Activated T-helper 17 cell treated with anti-CD3 and anti-CD28 coated beads, Interleukin-2, amount 50 U/mL, for 72 hours (primary cell): Measurements from ENCODE around the gene ZAP70. TPM values are rescaled to one million over a fixed set of nuclear protein-coding genes. Genes with fewer than 3 reads are reported as not detected.
A peak's percentile ranks its signal among the peaks of the same experiment; 100 is the strongest.

Source experiments
- ATAC-seq: fragments of 150-1000 bp; cut with Tn5 transposase; replicated peaks from 2 replicates; pipeline ENCODE4 v1.10.0; 2021; ENCODE audit warnings: mild to moderate bottlenecking, moderate library complexity
- H3K27ac Mint-ChIP-seq: one replicate; pipeline ENCODE4 v1.8.0; 2022; ENCODE audit warnings: mixed read lengths
- H3K27me3 Mint-ChIP-seq: one replicate; pipeline ENCODE4 v1.8.0; 2022; ENCODE audit warnings: mixed read lengths
- H3K36me3 Mint-ChIP-seq: one replicate; pipeline ENCODE4 v1.8.0; 2022; ENCODE audit warnings: low read depth, mild to moderate bottlenecking, mixed read lengths
- H3K4me1 Mint-ChIP-seq: one replicate; pipeline ENCODE4 v1.8.0; 2022; ENCODE audit warnings: mixed read lengths
- H3K4me3 Mint-ChIP-seq: one replicate; pipeline ENCODE4 v1.8.0; 2022; ENCODE audit warnings: mild to moderate bottlenecking, mixed read lengths
- H3K9me3 Mint-ChIP-seq: one replicate; pipeline ENCODE4 v1.8.0; 2022; ENCODE audit warnings: mixed read lengths
- total RNA-seq, 2 donors: library from RNA; stranded (reverse); gene quantifications; one replicate each; pipeline ENCODE4 v1.2.3, GENCODE V29; 2022

ZAP70 gene
- total RNA-seq, 2 donors from 2014 or later, result 176 to 233 TPM

DNA sequence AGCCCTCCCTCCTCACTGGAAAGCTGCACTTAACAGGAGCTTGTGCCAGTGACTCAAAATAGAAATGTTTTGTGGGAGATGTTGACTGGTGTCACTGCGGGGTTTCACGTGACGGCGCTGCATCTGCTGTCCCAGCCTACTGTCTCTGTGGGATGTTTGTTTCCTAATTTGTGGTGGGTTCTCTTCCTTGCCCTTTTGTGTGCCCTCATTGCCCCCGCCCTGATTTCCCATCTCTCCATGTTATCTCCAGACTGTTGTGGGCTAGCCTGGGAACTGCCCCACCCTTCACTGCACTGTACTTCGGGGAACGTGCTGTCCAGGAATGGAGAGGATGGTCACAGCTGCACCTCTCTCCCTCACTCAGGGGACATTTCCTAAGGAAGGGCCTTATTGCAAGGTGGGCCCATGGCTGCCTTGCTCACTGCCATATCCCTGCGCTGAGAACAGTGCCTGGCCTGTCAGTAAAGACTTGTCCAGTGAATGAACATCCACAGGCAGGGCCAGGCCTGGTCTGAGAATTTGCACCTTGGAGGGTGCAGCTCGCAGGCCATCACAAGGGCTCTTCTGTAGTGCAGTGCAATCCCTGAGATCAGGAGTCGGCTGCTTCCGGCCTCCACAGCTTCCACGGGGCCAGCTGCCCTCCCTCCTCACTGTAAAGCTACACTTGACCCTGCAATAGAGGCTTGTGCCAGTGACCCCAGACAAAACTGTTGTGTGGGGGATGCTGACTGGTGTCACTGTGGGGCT is 18.1 kb downstream of the ZAP70 start:
- Mint-ChIP-seq H3K9me3 (no peaks in the 10 kb centered on the region), H3K4me3 (no peak overlapping the region)
- no peak for ATAC-seq

DNA sequence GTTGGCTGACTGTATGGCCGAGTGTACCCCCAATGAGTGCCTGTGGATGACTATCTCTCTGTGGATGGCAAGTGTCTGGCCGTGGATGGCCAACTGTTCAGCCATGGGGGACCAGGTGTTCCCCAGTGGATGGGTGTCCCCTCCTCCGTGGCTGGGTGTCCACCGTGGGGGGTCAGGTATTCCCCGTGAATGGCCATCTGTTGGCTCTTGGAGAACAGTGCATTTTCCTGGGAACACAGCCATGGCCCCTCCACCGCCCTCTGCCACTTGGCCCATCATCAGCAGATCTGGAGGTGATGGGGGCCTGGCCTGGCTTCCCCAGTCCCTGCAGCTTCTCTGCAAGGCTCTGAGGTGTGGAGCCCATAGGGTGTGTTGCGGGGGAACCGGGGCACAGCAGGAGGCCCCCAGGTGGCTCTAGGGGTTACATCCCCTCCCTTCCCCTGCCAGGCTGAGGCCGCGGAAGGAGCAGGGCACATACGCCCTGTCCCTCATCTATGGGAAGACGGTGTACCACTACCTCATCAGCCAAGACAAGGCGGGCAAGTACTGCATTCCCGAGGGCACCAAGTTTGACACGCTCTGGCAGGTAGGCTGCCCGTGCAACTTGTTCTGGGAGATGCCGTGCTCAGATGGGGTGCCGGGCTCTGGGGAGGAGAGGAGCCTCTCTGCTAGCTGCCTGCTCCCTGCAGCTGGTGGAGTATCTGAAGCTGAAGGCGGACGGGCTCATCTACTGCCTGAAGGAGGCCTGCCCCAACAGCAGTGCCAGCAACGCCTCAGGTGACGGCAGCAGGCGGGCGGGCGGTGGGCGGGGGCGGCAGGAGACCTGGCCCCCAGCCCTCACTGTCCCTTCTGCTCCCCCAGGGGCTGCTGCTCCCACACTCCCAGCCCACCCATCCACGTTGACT is 19.3 kb downstream of the ZAP70 start:
- no peak overlapping the region for H3K4me3 Mint-ChIP-seq
- peaks cover 18% of the 10 kb centered on the region for H3K4me1 Mint-ChIP-seq
- no peak for ATAC-seq

More for the DNA sequence above, 18.1 kb downstream of the ZAP70 start:
- H3K27ac Mint-ChIP-seq, result peak overlapping the region; percentile 77
- no peaks in the 10 kb centered on the region for H3K27me3 Mint-ChIP-seq
- H3K4me1 Mint-ChIP-seq, result peaks cover 22% of the 10 kb centered on the region
- H3K36me3 Mint-ChIP-seq, result peaks cover 87% of the 10 kb centered on the region

DNA sequence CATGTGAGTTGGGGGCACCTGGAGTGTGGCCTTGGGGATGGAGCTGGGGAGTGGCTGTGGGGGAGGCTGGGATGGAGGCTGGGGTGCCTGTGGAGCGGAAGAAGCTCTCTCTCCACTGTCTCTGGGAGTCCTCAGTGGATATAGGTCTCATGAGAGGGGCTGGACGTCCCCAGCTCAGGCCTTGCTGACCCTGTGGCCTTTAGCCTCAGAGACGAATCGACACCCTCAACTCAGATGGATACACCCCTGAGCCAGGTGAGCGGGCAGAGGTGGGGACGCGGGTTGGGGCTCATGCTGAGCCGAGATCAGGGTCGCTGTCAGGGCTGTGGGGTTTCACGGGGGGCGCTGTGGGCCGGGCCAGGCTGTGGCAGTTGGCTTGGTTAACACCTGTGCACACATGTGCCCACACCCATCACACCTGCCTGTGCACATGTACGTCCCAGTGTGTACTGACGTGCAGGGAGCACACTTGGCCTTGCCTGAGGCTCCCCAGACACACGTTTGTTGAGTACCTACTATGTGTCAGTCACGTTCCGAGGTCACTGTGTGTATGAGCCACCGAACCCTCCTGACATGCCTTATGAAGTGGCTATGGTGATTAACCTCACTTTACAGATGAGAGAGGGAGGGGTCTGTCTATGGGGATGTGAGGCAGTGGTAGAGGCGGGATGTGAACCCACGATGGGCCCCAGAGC is 20.1 kb downstream of the ZAP70 start:
- peaks cover 87% of the 10 kb centered on the region for H3K36me3 Mint-ChIP-seq
- peaks cover 11% of the 10 kb centered on the region for H3K4me1 Mint-ChIP-seq
- H3K4me3 Mint-ChIP-seq, result no peak overlapping the region
- ATAC-seq, result no peak
- H3K27me3 Mint-ChIP-seq, result no peaks in the 10 kb centered on the region
- no peaks in the 10 kb centered on the region for H3K9me3 Mint-ChIP-seq
- H3K27ac Mint-ChIP-seq, result no peak overlapping the region

More for the DNA sequence above, 19.3 kb downstream of the ZAP70 start:
- Mint-ChIP-seq H3K27me3 (no peaks in the 10 kb centered on the region), H3K27ac (peak overlapping the region; percentile 38), H3K36me3 (peaks cover 87% of the 10 kb centered on the region), H3K9me3 (no peaks in the 10 kb centered on the region)

DNA sequence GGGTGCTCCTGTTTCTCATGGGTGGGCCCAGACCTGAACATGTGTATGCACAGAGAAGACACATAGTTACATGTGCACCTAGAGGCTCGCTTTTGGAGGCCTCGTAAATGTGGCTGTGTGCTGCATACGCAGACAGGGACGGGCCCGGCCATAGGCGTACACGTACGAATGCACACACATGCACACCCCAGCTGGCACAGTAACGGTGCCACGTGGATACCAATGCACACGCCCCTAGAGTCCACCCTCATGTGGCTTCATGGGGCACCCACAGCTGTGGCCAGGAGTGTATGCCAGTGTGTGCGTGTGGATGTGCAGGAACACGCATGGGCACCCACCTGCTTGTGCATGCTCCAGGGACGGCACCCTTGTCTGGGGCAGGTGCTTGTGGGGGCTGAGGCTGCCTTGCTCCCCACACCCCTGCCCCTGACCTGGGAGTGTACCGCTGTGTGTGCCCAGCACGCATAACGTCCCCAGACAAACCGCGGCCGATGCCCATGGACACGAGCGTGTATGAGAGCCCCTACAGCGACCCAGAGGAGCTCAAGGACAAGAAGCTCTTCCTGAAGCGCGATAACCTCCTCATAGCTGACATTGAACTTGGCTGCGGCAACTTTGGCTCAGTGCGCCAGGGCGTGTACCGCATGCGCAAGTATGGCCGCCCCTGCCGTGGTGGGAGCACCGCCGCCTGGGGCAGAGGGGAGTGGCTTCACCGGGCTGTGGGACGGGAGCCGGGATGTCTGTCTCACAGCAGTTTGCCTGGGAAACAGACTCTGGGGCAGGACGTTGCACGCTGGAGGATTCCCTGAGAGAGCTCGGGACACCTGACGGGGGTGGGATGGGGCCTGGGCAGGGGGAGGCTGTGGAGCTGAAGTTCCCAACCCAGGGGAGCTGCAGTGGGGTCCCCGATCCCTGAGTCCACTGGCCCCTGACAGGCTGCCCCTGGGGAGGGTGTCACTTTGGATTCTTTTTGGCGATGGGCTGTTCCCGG is 21.0 kb downstream of the ZAP70 start:
- no peak overlapping the region for H3K4me3 Mint-ChIP-seq
- no peak overlapping the region for H3K27ac Mint-ChIP-seq
- peaks cover 87% of the 10 kb centered on the region for H3K36me3 Mint-ChIP-seq
- H3K9me3 Mint-ChIP-seq, result no peaks in the 10 kb centered on the region
- no peak for ATAC-seq
- peaks cover 11% of the 10 kb centered on the region for H3K4me1 Mint-ChIP-seq
- H3K27me3 Mint-ChIP-seq, result no peaks in the 10 kb centered on the region

DNA sequence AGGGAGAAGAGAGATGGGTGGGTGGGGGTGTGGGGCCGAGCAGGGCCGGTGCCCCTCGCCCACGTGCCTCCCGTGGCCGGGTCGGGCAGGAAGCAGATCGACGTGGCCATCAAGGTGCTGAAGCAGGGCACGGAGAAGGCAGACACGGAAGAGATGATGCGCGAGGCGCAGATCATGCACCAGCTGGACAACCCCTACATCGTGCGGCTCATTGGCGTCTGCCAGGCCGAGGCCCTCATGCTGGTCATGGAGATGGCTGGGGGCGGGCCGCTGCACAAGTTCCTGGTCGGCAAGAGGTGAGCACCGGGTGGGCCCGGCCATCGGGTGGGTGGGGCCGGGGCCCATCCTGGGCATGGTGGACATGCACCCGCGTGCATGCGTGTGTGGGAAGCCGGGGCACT is 21.8 kb downstream of the ZAP70 start:
- Mint-ChIP-seq H3K27me3 (no peaks in the 10 kb centered on the region), H3K4me3 (no peak overlapping the region), H3K27ac (no peak overlapping the region), H3K36me3 (peaks cover 79% of the 10 kb centered on the region), H3K9me3 (no peaks in the 10 kb centered on the region), H3K4me1 (peaks cover 11% of the 10 kb centered on the region)
- no peak for ATAC-seq

DNA sequence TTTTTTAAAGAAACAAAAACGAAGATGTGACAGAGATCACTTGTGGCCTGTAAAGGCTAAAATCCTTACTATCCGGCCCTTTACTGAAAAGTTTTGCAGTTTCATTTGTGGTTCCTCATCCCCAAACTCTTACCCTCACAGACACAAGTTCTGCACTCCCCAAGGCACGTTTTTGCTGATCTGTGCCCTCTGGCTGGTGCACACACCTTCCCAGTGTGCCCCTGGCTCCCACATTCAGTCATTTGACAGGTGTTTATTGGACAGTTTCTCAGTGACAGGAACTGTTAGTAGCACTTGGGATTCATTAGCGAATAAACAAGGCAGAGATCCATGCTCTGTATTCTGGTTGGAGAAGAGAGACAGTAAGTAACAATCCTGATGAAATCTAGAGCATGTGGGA is 22.8 kb downstream of the ZAP70 start:
- Mint-ChIP-seq H3K4me3 (no peak overlapping the region), H3K27me3 (no peaks in the 10 kb centered on the region), H3K36me3 (peaks cover 77% of the 10 kb centered on the region), H3K27ac (peak overlapping the region; percentile 14), H3K9me3 (no peaks in the 10 kb centered on the region), H3K4me1 (peaks cover 14% of the 10 kb centered on the region)
- no peak for ATAC-seq

DNA sequence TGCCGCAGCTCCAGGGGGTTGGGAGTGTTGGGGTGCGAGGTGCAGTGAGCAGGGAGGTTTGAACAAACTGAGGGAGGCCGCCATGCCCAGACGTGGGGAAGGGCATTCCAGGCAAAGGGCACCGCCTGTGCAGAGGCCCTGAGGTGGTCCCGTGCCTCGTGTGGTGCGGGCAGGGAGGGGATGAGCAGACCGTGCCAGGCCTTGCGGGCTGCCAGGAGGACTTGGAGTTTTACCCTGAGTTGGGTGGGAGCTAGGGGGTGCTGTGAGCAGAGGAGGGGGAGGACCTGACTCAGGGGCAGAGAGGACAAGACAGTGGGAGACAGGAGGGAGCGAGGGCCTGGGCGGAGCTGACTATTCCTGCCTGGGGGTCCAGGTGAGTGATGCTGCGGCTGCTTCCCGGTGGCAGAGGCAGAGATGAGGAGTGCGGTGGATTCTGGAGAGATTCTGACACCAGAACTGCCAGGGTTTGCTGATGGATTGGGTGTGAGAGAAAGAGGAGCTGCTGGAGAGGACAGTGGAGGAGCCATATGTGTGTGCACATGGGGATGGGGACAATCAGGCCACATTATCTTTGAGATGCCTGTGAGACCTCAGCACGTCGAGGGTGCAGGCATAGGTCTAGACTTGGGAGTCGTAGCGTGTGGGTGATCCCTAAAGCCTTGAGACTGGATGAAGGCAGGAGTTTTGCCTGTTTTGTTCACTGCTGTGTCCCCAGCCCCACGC is 23.4 kb downstream of the ZAP70 start:
- peaks cover 14% of the 10 kb centered on the region for H3K4me1 Mint-ChIP-seq
- ATAC-seq, result no peak
- H3K36me3 Mint-ChIP-seq, result peaks cover 77% of the 10 kb centered on the region
- H3K27ac Mint-ChIP-seq, result peak overlapping the region; percentile 14
- H3K4me3 Mint-ChIP-seq, result no peak overlapping the region
- no peaks in the 10 kb centered on the region for H3K27me3 Mint-ChIP-seq
- H3K9me3 Mint-ChIP-seq, result no peaks in the 10 kb centered on the region

DNA sequence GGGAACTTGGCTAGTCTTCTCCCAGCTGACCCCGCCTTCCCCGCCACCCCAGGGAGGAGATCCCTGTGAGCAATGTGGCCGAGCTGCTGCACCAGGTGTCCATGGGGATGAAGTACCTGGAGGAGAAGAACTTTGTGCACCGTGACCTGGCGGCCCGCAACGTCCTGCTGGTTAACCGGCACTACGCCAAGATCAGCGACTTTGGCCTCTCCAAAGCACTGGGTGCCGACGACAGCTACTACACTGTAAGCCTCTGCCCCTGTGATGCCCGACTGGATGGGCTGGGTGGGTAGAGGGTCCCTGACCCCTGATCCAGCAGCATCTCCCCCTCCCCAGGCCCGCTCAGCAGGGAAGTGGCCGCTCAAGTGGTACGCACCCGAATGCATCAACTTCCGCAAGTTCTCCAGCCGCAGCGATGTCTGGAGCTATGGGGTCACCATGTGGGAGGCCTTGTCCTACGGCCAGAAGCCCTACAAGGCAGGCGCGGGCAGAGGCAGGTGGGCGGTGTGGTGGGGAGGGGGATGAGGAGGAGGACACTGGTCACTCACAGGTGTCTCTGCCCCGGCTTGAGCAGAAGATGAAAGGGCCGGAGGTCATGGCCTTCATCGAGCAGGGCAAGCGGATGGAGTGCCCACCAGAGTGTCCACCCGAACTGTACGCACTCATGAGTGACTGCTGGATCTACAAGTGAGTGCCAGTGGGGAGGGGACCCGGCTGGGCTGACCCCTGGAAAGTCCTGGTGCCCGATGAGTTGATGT is 24.2 kb downstream of the ZAP70 start:
- H3K27ac Mint-ChIP-seq, result peak overlapping the region; percentile 14
- no peaks in the 10 kb centered on the region for H3K9me3 Mint-ChIP-seq
- H3K36me3 Mint-ChIP-seq, result peaks cover 74% of the 10 kb centered on the region
- ATAC-seq, result no peak
- H3K4me3 Mint-ChIP-seq, result no peak overlapping the region
- no peaks in the 10 kb centered on the region for H3K27me3 Mint-ChIP-seq
- H3K4me1 Mint-ChIP-seq, result peaks cover 22% of the 10 kb centered on the region

DNA sequence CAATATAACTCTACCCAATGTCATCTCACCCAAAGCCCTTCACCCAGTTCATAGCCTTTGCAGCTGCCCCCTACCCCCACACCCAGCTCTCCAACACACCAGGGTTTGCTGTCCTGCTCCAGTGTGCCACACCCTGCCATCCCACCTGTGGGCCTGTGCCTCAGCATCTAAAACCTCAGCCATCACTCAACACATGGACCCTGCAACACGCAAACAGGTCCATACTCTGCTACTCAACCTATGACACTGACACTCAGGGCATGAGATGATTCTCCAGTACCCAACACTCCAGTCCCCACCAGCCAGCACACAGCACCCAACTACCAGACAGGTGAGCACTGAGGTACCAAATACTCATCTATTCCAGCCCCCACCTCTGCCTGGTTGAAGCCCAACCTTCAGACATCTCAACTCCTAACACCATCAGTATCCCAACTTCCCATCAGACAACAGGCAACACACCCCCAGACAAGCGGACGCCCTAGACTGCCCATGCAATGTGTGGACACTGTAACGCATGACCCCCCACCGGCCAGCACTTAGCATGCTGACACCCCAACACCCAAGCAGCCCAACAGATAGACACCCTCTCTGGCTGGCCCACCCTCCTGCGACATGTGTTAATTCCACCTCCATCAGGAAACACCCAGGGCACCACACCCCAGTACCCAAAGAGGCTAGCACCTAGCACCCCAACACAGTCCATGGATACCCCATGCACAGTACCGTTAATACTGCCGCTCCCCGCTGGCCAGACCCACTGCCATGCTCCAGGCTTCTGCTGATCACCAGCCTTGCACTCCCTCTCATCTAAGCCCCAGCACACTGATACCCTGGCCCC is 25.0 kb downstream of the ZAP70 start:
- H3K27ac Mint-ChIP-seq, result peak overlapping the region; percentile 16
- no peaks in the 10 kb centered on the region for H3K9me3 Mint-ChIP-seq
- H3K4me3 Mint-ChIP-seq, result no peak overlapping the region
- peaks cover 24% of the 10 kb centered on the region for H3K4me1 Mint-ChIP-seq
- H3K27me3 Mint-ChIP-seq, result no peaks in the 10 kb centered on the region
- no peak for ATAC-seq
- H3K36me3 Mint-ChIP-seq, result peaks cover 74% of the 10 kb centered on the region

DNA sequence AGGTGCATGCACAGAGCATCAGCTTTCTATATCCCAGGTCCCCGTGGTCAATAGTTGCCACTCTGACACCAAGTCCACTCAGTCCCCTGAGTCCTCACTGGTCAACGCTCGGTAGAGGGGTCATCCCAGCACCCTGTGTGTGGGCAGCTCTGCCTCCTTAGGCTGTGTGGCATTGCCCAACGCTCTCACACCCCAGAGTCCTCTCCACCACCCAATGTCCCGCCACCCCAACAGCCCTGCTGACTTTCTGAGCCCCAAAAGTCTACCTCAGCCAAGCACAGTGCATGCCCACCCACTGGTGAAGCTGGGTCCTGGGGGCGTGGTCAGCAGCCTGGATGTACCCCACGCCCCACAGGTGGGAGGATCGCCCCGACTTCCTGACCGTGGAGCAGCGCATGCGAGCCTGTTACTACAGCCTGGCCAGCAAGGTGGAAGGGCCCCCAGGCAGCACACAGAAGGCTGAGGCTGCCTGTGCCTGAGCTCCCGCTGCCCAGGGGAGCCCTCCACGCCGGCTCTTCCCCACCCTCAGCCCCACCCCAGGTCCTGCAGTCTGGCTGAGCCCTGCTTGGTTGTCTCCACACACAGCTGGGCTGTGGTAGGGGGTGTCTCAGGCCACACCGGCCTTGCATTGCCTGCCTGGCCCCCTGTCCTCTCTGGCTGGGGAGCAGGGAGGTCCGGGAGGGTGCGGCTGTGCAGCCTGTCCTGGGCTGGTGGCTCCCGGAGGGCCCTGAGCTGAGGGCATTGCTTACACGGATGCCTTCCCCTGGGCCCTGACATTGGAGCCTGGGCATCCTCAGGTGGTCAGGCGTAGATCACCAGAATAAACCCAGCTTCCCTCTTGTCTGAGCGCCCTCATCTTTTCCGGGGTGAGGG is 25.9 kb downstream of the ZAP70 start:
- Mint-ChIP-seq H3K9me3 (no peaks in the 10 kb centered on the region), H3K27me3 (no peaks in the 10 kb centered on the region), H3K27ac (peak overlapping the region; percentile 16), H3K4me3 (no peak overlapping the region), H3K4me1 (peaks cover 31% of the 10 kb centered on the region), H3K36me3 (peaks cover 74% of the 10 kb centered on the region)
- no peak for ATAC-seq

DNA sequence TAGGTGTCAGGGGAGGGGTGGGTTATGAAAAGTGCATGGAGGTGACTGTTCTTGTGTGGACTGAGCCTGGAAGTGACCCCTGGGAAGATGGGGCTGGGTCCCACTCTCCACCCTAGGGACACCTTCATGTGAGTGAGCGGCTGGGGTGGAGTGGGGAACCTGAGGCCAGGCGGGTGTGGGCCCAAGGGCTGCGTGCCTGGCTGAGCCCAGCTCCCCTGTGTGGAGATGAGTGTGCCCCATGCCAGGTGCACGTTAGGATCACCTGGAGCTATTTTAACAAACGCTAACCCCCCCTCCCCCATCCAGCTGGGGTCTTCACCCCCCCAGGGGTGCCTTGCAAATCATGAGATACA is 26.5 kb downstream of the ZAP70 start:
- H3K27me3 Mint-ChIP-seq, result no peaks in the 10 kb centered on the region
- peaks cover 34% of the 10 kb centered on the region for H3K4me1 Mint-ChIP-seq
- ATAC-seq, result no peak
- H3K36me3 Mint-ChIP-seq, result peaks cover 69% of the 10 kb centered on the region
- no peak overlapping the region for H3K4me3 Mint-ChIP-seq
- H3K27ac Mint-ChIP-seq, result no peak overlapping the region
- no peaks in the 10 kb centered on the region for H3K9me3 Mint-ChIP-seq
